GM18870 (cell line): ENCODE data around the gene APOBR.
"Not testable (repeated sequence)": the region's sequence is repeated elsewhere in the genome, so short reads cannot be mapped to it uniquely, and the experiment has no call there.

Source experiments
- ATAC-seq: cut with Tn5 transposase; IDR thresholded peaks from one replicate; pipeline ENCODE4 v1.9.1; 2021; ENCODE audit warnings: moderate library complexity; ENCODE audit not compliant: unreplicated experiment

APOBR gene

DNA sequence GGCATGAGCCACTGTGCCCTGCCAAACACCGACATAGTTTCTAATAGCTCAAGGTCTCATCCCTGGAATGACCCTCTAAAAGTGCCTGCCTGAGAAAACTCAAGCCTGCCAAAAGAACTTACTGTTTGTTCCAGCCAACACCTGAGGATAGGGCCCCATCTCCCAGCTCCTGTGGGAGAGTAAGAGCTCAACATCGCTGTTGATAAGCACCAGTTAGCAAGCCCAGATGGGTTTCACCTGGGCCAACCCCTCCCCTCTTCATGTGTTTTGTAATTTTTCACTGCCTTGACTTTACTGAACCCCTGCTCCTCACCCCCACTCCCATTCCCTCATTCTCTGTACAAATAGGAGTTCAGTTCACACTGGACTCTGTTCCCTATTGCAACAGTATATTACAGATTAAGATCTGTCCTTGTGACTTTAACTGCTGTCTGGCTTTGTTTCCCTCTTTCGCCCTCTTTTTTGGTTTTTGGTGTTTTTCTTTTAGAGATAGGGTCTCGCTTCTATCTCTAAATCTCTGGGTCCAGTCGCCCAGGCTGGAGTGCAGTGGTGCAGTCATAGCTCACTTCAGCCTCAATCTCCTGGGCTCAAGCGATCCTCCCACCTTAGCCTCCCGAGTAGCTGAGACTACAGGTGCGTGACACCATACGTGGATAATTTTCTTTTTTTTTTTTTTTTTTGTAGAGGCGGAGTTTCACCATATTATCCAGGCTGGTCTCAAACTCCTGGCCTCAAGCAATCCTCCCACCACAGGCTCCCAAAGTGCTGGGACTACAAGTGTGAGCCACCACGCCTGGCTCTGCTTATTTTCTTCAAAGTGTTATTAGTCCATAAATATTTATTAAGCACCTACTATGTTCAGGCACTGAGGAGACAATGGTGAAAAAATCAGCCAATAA lies 32.0 kb downstream of the APOBR start:
- ATAC-seq: no peak

GRCh38 chr16:28527100-28527785 lies 32.8 kb downstream of the APOBR start:
- not testable (repeated sequence) for ATAC-seq

DNA sequence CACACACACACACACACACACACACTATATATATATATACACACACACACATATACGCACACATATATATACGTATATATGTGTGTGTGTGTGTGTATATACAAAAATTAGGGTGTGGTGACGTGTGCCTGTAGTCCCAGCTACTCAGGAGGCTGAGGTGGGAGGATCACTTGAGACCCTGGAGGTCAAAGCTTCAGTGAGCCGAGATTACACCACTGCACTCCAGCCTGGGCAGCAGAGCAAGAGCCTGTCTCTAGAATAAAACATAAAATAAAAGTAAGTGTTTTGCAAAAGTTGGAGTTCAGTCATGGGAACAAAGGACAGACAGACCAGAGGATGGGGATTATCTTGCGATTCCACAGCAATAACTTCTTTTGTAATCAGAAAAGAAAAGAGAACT lies 33.5 kb downstream of the APOBR start:
- no peak for ATAC-seq

DNA sequence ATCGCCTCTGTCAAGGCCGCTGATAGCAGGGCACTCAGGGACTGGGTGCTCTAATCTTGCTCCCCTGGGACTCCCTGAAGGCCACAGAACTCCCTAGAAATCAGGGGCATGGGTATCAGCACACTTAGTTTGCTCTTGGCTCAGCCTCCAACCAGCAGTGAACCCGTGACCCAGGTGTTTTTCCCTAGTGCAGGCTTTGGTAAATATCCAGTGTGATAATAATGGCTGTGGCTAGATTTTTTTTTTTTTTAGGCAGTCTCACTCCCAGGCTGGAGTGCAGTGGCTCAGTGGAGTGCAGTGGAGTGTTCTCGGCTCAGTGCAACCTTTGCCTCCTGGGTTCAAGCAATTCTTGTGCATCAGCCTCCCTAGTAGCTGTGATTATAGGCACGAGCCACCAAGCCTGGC lies 34.0 kb downstream of the APOBR start:
- no peak for ATAC-seq

- no peak for ATAC-seq
Observed at GRCh38 chr16:28529124-28529523, 34.7 kb downstream of the APOBR start.

DNA sequence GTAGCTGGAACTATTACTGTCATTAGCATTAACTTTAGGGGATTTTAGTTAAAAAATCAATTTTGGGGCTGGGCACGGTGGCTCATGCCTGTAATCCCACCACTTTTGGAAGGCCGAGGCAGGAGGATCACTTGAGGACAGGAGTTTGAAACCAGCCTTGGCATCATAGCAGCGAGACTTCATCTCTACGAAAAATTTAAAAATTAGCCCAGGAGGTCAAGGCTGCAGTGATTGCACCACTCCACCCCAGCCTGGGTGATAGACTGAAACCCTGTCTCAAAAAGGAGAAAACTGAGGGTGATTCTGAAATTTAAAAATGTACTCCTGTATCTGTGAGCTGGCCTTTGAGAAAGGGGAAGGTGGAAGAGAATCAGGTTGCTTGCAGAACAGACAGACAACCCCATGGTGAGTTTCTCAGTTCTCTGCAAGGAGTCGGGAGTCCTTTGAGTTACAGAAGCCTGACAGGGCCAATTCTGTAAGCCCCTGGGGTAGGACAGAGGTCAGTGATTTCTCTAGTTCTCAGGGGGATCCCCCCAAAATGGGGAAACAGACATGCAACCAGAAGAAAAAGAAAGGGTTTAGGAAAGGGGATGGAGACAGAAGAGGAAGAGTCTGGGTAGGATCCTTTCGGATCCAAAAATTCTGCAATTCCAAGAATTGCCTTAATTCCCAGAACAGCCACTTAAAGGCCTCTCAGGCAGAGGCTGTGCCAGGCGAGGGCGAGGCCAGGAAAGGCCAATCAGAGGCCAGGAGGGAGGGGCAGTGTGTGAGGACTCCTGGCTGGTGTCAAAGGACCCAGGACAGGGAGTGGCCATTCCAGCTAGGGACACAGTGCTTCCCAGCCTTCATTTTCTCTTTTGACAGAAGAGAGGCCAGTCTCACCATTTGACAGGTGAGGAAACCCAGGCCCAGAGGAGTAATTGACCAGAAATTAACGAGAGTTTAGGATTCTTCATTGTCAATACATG lies 37.6 kb downstream of the APOBR start:
- ATAC-seq: no peak

GRCh38 chr16:28532940-28533647 lies 38.7 kb downstream of the APOBR start:
- no peak for ATAC-seq

GRCh38 chr16:28534542-28535373 lies 40.3 kb downstream of the APOBR start:
- no peak for ATAC-seq

DNA sequence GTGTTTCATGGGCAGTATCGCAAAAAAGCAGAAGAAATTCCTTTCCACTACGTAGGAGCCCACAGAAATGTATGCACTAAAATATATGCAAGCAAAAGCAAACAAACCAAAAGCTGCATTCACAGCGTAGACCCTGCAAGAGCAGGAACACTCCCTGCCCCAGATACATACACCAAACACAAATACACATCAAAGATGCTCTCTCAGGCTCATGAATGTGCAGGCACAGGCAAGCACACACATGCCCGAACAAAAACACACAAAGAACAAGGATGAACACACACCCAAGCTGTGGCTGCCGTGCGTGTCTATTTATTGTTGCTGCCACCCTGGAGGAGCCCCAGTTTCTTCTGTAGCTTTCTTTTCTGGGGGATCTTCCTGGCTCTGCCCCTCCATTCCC lies 42.6 kb downstream of the APOBR start:
- no peak for ATAC-seq

DNA sequence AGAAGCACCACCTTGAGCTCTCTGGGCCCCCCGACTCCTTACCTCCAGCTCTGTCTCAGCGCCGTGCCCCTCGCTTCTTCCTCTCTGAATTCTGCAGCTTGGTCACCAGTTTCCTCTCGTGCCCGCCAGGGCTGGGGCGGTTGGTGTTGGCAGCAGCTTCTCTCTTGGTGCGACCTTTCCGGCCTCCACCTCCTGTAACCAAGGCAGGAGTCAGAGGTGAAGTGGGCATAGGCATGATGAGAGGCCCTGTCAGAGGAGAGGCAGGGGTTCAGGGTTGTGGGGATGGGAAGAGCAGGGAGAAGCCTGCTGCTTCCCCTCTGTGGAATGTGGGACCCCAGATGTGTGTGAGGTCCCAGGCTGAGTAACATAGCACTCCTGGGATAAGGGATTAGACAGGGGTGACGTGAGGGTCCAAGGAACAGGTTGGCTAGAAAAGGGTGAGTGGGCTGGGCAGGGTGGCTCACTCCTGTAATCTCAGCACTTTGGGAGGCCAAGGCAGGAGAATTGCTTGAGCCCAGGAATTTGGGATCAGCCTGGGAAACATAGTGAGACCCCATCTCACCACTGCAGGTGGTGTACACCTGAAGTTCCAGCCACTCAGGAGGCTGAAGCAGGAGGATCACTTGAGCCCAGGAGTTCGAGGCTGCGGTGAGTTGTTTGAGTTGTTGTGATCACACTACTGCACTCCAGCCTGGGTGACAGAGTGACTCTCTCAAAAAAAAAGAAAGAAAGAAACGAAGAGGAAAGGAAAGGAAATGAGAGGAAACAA lies 43.7 kb downstream of the APOBR start:
- ATAC-seq: no peak

- no peak for ATAC-seq
Observed at GRCh38 chr16:28538733-28539596, 44.5 kb downstream of the APOBR start, which contains the start of gene NUPR1. NUPR1 (minus strand) TSS chr16:28538974; CDS start chr16:28538907, 67 bp downstream.

DNA sequence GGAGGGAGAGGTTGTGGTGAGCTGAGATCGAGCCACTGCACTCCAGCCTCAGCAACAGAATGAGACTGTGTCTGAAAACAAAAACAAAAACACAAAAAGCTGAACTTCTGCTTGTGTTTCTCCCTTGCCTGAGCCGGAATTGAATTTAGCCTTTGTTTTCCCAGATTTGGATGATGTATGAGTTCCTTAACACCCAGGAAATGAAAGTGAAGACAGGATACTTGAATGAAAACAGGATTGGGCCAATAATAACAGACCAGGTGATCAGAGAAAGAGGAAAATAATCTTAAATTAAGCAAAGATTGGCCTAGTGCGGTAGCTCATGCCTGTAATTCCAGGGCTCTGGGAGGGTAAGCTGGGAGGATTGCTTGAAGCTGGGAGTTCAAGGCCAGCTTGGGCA lies 45.9 kb downstream of the APOBR start:
- no peak for ATAC-seq

GRCh38 chr16:28542646-28543045 lies 48.2 kb downstream of the APOBR start:
- no peak for ATAC-seq

GRCh38 chr16:28543072-28543471 lies 48.6 kb downstream of the APOBR start:
- no peak for ATAC-seq

- no peak for ATAC-seq
Observed at GRCh38 chr16:28544998-28545397, 50.6 kb downstream of the APOBR start.

DNA sequence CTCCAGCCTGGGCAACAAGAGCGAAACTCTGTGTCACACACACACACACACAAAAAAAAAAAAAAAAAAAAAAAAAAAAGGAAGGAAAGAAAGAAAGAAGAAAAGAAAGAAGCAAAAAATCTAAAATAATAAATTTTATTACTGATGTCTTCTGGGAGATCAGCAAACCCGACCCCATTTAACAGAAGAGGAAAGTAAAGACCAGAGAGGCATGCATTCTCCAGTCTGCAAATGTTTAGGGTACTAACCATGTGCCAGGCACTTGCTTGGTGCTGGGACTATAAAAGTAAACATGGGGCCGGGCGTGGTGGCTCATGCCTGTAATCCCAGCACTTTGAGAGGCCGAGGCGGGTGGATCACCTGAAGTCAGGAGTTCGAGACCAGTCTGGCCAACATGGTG lies 51.5 kb downstream of the APOBR start:
- ATAC-seq: not testable (repeated sequence)

- ATAC-seq: no peak
Observed at GRCh38 chr16:28546626-28547025, 52.2 kb downstream of the APOBR start.

- ATAC-seq: no peak
Observed at GRCh38 chr16:28548306-28548802, 53.9 kb downstream of the APOBR start.
